HT-29 (cell line): ENCODE results near the gene USP5. TPM values are rescaled to one million over a fixed set of nuclear protein-coding genes. Genes with fewer than 3 reads are reported as not detected.
"Not testable (repeated sequence)": the region's sequence is repeated elsewhere in the genome, so short reads cannot be mapped to it uniquely, and the experiment has no call there.

Source experiments
- DNase-seq: peaks from one replicate; pipeline ENCODE4 v3.0.0-alpha.2; 2015; ENCODE audit warnings: low spot score
- total RNA-seq: library from RNA; depleted of rRNA; stranded (reverse); fragments of >200 nt; shearing (Covaris generic); gene quantifications from 2 replicates; pipeline ENCODE4 v1.2.3, GENCODE V29; 2014

Gene USP5
- total RNA-seq, 1 experiment from 2014 or later, result 122 TPM

GRCh38 chr12:6863586-6864321 is 11.8 kb downstream of the USP5 start:
- DNase-seq, result no peak

GRCh38 chr12:6865307-6865706 is 13.4 kb downstream of the USP5 start:
- DNase-seq, result not testable (repeated sequence)

GRCh38 chr12:6866163-6866919 is 14.4 kb downstream of the USP5 start:
- DNase-seq, result no peak

- no peak for DNase-seq
Observed at GRCh38 chr12:6866920-6867412, 15.0 kb downstream of the USP5 start.

GRCh38 chr12:6867413-6868210 is 15.7 kb downstream of the USP5 start, which contains the start of gene TPI1:
TSS of gene TPI1 (plus strand) at chr12:6867531. CDS start at chr12:6867567, 36 bp downstream.
- DNase-seq, result peak; percentile 77

GRCh38 chr12:6868211-6869048 is 16.5 kb downstream of the USP5 start:
- peak; percentile 30 for DNase-seq

- DNase-seq, result peak; percentile 91
Observed at GRCh38 chr12:6869049-6870021, 17.4 kb downstream of the USP5 start.

- DNase-seq, result not testable (repeated sequence)
Observed at GRCh38 chr12:6870304-6870703, 18.4 kb downstream of the USP5 start.

- DNase-seq, result peak; percentile 82
Observed at GRCh38 chr12:6871052-6871957, 19.4 kb downstream of the USP5 start.

- DNase-seq, result peak; percentile 88
Observed at GRCh38 chr12:6872073-6873048, 20.4 kb downstream of the USP5 start.

GRCh38 chr12:6873094-6874014 is 21.4 kb downstream of the USP5 start, which contains the start of gene SPSB2:
TSS of gene SPSB2 (minus strand) at chr12:6873303. CDS start at chr12:6872901, 402 bp downstream.
- DNase-seq, result peak; percentile 97

- not testable (repeated sequence) for DNase-seq
Observed at GRCh38 chr12:6874015-6874368, 22.0 kb downstream of the USP5 start.

- DNase-seq, result not testable (repeated sequence)
Observed at GRCh38 chr12:6879824-6880223, 27.9 kb downstream of the USP5 start.

- no peak for DNase-seq
Observed at GRCh38 chr12:6883252-6883651, 31.3 kb downstream of the USP5 start.

- no peak for DNase-seq
Observed at GRCh38 chr12:6883683-6884082, 31.7 kb downstream of the USP5 start.

GRCh38 chr12:6884539-6884938 is 32.6 kb downstream of the USP5 start:
- DNase-seq, result no peak
